Measurements from ENCODE around the gene NUDT2.

The NUDT2 gene

GRCh38 chr9:34387239-34387638 lies 57.9 kb downstream of the NUDT2 start:
- DNase-seq = no peak

DNA sequence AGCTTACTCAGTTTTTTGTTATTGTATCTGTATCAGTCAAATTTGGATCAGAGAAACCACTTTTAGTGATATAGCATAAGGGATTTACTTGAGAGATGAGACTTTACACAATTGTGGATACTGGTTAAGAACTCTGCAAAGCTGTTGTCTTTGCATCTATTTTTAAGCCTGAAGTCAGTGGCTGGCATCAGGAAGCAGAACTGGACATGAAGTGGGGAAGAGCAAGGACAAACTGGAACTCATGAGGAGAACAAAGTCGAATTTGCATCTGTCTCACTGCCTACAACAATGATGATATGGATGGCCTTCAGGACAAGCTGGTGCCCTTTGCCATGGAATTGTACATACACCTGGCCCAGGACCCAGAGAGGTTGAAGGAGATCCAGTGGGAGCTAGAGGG lies 63.1 kb downstream of the NUDT2 start:
- DNase-seq = no peak

Measured in activated T-cell treated with anti-CD3 and anti-CD28 coated beads, Interleukin-2, amount 50 U/mL, for 48 hours (primary cell).